ENCODE results near the gene UBE2J2. TPM values are rescaled to one million over a fixed set of nuclear protein-coding genes. Genes with fewer than 3 reads are reported as not detected.

Gene UBE2J2
- total RNA-seq, 1 donor from 2014 or later, result 32.9 TPM

DNA sequence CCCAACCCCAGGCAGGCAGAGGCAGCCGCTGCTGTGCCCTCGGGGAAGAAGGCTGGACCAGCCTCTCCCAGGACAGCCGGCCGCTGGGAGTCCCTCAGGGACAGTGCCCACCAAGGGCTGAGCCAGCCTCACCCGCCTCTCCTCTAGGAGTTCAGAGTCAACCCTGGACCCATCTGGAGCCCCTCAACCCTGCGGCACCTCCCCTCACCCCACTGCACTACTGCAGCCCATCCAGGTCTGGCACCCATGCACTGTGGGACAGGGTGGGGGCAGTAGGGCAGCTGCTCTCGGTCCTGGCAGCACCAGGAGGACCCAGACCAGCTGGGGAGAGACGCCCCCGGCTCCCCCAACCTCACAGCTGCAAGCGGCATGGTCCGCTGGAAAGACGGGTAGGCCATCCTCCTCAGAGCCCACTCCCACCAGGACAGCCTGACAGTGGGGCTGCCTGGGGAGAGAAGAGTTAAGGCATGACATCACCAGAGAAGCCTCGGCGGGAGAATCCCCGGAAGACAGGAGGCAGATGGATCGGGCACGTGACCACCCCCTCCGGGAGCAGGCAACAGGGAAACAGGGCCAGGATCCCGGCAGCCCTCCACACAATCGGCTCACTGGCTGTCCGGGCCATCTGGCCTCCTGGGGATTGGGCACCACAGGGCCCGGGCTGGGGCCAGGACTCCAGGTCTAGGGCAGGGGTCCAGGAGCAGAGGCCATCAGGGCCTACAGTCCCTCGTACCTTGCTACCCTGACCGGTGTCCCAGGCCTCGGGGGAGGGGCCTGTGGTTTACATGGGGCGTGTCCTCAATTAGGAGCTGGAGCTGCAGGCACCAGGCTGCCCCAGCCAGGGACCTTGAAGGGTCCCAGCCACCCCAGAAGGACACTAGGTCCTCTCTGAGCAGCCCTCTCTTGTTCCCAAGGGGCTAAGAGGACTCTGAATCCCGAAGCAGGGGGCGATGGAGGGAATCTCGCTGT lies 31.0 kb upstream of the UBE2J2 start:
- peaks cover 10% of the 10 kb centered on the region for H3K27me3 ChIP-seq
- no peak overlapping the region for H3K4me3 ChIP-seq
- no peaks in the 10 kb centered on the region for H3K36me3 Mint-ChIP-seq

DNA sequence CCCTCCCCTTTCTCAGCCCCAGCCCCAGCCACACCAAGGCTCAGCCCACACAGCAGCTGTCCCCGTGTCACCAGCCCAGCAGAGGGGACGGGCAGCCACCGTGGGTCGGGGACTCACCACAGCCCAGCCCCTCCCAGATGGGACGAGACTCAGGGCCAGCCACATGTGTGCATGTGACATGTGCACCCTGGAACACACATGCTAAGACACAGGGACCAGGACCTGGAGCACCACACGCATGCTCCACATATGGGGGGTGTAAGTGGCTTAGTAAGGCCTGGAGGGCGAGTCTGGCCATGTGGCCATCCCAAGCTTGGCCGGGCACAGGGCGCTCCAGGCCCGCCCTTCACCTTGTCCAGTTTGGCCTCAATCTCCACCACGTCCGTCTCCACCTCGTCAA lies 30.1 kb upstream of the UBE2J2 start:
- peaks cover 5% of the 10 kb centered on the region for H3K79me2 ChIP-seq (ENCODE audit: low read depth)
- peaks cover 1% of the 10 kb centered on the region for H3K27me3 ChIP-seq
- Mint-ChIP-seq H3K4me1 (peaks cover 18% of the 10 kb centered on the region), H3K27me3 (ENCODE audit: insufficient read depth, low read depth) (peaks cover 4% of the 10 kb centered on the region), H3K36me3 (no peaks in the 10 kb centered on the region), H3K4me3 (no peak overlapping the region), H3K27ac (no peak overlapping the region), H3K9me3 (no peaks in the 10 kb centered on the region)
- no peak overlapping the region for H2AFZ ChIP-seq (replicated peaks)
- TF ChIP-seq EZH2phosphoT487 (IDR thresholded peaks at IDR 0.05), result no peak
- no peak for TF ChIP-seq EZH2 (IDR thresholded peaks at IDR 0.05)
- TF ChIP-seq, protein P1, sequence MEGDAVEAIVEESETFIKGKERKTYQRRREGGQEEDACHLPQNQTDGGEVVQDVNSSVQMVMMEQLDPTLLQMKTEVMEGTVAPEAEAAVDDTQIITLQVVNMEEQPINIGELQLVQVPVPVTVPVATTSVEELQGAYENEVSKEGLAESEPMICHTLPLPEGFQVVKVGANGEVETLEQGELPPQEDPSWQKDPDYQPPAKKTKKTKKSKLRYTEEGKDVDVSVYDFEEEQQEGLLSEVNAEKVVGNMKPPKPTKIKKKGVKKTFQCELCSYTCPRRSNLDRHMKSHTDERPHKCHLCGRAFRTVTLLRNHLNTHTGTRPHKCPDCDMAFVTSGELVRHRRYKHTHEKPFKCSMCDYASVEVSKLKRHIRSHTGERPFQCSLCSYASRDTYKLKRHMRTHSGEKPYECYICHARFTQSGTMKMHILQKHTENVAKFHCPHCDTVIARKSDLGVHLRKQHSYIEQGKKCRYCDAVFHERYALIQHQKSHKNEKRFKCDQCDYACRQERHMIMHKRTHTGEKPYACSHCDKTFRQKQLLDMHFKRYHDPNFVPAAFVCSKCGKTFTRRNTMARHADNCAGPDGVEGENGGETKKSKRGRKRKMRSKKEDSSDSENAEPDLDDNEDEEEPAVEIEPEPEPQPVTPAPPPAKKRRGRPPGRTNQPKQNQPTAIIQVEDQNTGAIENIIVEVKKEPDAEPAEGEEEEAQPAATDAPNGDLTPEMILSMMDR (IDR thresholded peaks at IDR 0.05), result no peak
- H3K27ac ChIP-seq, result no peak overlapping the region
- no peak overlapping the region for H3K4me2 ChIP-seq
- H3F3A ChIP-seq (ENCODE audit: low read depth), result peaks cover 13% of the 10 kb centered on the region
- H3K9me3 ChIP-seq (ENCODE audit: low read depth), result no peaks in the 10 kb centered on the region
- DNase-seq (ENCODE audit: low spot score), result no peak
- peaks cover 27% of the 10 kb centered on the region for H3K4me1 ChIP-seq
- no peak overlapping the region for H3K9ac ChIP-seq
- no peaks in the 10 kb centered on the region for H3K36me3 ChIP-seq
- peaks cover 56% of the 10 kb centered on the region for H4K20me1 ChIP-seq (ENCODE audit: low read depth)
- H3K4me3 ChIP-seq, result no peak overlapping the region

More for the DNA sequence above, 31.0 kb upstream of the UBE2J2 start:
- DNase-seq (ENCODE audit: low spot score), result peak; percentile 69
- peaks cover 21% of the 10 kb centered on the region for H3F3A ChIP-seq (ENCODE audit: low read depth)
- Mint-ChIP-seq H3K9me3 (no peaks in the 10 kb centered on the region), H3K27me3 (ENCODE audit: insufficient read depth, low read depth) (peaks cover 4% of the 10 kb centered on the region), H3K4me1 (peaks cover 18% of the 10 kb centered on the region), H3K4me3 (peak overlapping the region; percentile 76), H3K27ac (no peak overlapping the region)
- peaks cover 5% of the 10 kb centered on the region for H3K79me2 ChIP-seq (ENCODE audit: low read depth)
- TF ChIP-seq EZH2 (IDR thresholded peaks at IDR 0.05) (no peak), EZH2phosphoT487 (IDR thresholded peaks at IDR 0.05) (no peak)
- TF ChIP-seq, protein P1 (IDR thresholded peaks at IDR 0.05), result no peak
- H4K20me1 ChIP-seq (ENCODE audit: low read depth), result peaks cover 56% of the 10 kb centered on the region
- H3K27ac ChIP-seq, result no peak overlapping the region
- peaks cover 36% of the 10 kb centered on the region for H3K4me1 ChIP-seq
- H3K4me2 ChIP-seq, result peak overlapping the region; percentile 64
- no peak overlapping the region for H2AFZ ChIP-seq (replicated peaks)
- no peak overlapping the region for H3K9ac ChIP-seq
- H3K9me3 ChIP-seq (ENCODE audit: low read depth), result no peaks in the 10 kb centered on the region
- H3K36me3 ChIP-seq, result no peaks in the 10 kb centered on the region

DNA sequence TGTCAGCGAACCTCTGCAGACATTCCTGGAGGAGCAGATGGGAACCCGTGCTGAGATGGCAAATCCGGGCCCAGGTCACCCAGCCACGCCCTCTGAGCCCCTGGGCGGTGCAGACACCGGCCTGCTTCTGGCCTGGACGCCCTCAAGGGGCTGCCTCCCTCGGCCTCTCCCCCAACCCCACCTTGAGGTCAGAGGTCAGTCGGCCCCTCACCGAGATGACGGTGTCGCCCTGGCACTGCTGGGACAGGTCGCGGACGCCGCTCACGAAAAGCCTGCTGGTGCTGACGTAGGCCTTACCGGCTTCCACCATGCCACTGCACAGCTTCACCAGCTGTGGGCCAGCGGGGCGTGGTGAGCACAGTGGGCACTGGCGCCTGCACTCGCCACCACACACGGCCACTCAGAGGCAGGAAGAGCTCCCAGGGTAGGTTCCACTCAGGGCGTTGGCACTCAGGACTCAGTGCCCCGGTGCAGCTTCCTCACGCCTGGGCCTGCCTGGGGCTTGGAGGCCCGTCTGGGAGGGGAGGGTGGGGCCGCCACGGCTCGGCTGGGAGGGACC lies 29.4 kb upstream of the UBE2J2 start:
- Mint-ChIP-seq H3K36me3 (no peaks in the 10 kb centered on the region), H3K4me3 (no peak overlapping the region), H3K4me1 (peaks cover 18% of the 10 kb centered on the region), H3K27me3 (ENCODE audit: insufficient read depth, low read depth) (peaks cover 4% of the 10 kb centered on the region), H3K9me3 (no peaks in the 10 kb centered on the region), H3K27ac (no peak overlapping the region)
- Histone ChIP-seq H3K9ac (no peak overlapping the region), H3K79me2 (ENCODE audit: low read depth) (peaks cover 5% of the 10 kb centered on the region), H3K4me2 (no peak overlapping the region), H3K4me1 (peaks cover 27% of the 10 kb centered on the region), H4K20me1 (ENCODE audit: low read depth) (peaks cover 57% of the 10 kb centered on the region), H3K4me3 (no peak overlapping the region), H3K27me3 (no peaks in the 10 kb centered on the region), H3F3A (ENCODE audit: low read depth) (peaks cover 12% of the 10 kb centered on the region), H3K9me3 (ENCODE audit: low read depth) (no peaks in the 10 kb centered on the region), H3K27ac (no peak overlapping the region), H3K36me3 (no peaks in the 10 kb centered on the region), H2AFZ (replicated peaks) (no peak overlapping the region)
- no peak for DNase-seq (ENCODE audit: low spot score)
- no peak for TF ChIP-seq EZH2phosphoT487 (IDR thresholded peaks at IDR 0.05)
- TF ChIP-seq, protein P1 (IDR thresholded peaks at IDR 0.05), result no peak
- no peak for TF ChIP-seq EZH2 (IDR thresholded peaks at IDR 0.05)
